Right lung (tissue), 10 donors: ENCODE results near the gene P2RY6. TPM values are rescaled to one million over a fixed set of nuclear protein-coding genes. Genes with fewer than 3 reads are reported as not detected.
"Not testable (repeated sequence)": the region's sequence is repeated elsewhere in the genome, so short reads cannot be mapped to it uniquely, and the experiment has no call there.

ENCODE experiments used
- DNase-seq, 2 donors: peaks; one replicate each; pipeline ENCODE4 v3.0.0-alpha.2; 2013
- long read RNA-seq, 8 donors: transcript quantifications; one replicate each; lab custom pipeline, GENCODE V29; 2026
- polyA plus RNA-seq, 5 donors: library from polyadenylated mRNA; unstranded; fragments of 120-200 nt; gene quantifications; one replicate each; pipeline versions ENCODE4 v1.2.1 to v1.2.3, GENCODE V29; 2013; ENCODE audit warnings: inconsistent platforms in 1 of 5, low replicate concordance in 1 of 5; ENCODE audit not compliant: insufficient read length in 5 of 5, insufficient read depth in 1 of 5

P2RY6 gene, protein sequence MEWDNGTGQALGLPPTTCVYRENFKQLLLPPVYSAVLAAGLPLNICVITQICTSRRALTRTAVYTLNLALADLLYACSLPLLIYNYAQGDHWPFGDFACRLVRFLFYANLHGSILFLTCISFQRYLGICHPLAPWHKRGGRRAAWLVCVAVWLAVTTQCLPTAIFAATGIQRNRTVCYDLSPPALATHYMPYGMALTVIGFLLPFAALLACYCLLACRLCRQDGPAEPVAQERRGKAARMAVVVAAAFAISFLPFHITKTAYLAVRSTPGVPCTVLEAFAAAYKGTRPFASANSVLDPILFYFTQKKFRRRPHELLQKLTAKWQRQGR
- 1 to 10 TPM; 1.2 to 2.7 (median 1.8) TPM for polyA plus RNA-seq
- long read RNA-seq, donor 1, partial matches to known transcripts: 0 of 4 reads
- long read RNA-seq, donor 1, other reads (novel, unspliced or antisense): 0 of 4 reads
- long read RNA-seq, donor 2: 0 reads
- long read RNA-seq, donor 3, partial matches to known transcripts: 0 of 3 reads
- long read RNA-seq, donor 3, other reads (novel, unspliced or antisense): 0 of 3 reads
- long read RNA-seq, donor 4, partial matches to known transcripts: 0 of 2 reads
- long read RNA-seq, donor 4, other reads (novel, unspliced or antisense): 0 of 2 reads
- long read RNA-seq, donor 5, partial matches to known transcripts: 0 of 4 reads
- long read RNA-seq, donor 5, other reads (novel, unspliced or antisense): 0 of 4 reads
- long read RNA-seq, donor 6: 0 reads
- long read RNA-seq, donor 7: 0 reads
- long read RNA-seq, donor 8, partial matches to known transcripts: 0 of 1 reads
- long read RNA-seq, donor 8, other reads (novel, unspliced or antisense): 0 of 1 reads

DNA sequence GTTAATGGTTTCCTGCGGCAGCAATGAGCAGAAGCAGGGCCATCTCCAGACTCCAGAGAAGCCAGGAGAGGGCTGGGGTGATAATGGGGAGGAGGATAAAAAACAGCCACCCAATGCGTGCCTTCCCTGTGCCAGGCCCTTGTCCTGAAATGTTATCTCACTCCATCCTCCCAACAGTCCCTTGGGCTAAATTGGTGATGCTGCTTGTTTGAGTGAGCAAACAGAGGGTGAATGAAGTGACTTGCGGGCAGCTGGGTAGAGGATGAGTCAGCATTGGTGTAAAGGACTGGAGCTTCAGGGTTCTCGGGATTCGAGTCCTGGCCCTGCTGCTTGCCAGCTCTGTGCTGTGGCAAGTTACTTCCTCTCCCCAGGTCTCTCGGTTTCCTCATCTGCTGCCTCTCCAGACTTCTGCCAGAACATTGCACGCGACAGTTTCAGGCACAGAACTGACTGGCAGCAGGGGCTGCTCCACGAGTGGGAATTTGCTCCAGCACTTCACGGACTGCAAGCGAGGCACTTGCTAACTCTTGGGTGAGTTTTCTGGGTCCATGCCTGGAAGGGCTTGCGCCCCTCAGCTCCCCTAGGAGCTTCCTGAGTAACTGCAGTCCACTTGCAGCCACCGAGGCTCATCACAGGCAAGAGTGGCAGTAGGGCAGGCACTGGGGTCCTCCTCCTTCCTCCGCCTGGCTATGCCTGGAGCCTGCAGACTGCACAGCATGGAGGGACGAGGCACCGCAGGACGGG lies at the start of gene P2RY6:
TSS of gene P2RY6 (plus strand) at position 403 of the 744 bp plus-strand sequence. CDS start 24,181 bp downstream, outside the sequence.
- no peak for DNase-seq

DNA sequence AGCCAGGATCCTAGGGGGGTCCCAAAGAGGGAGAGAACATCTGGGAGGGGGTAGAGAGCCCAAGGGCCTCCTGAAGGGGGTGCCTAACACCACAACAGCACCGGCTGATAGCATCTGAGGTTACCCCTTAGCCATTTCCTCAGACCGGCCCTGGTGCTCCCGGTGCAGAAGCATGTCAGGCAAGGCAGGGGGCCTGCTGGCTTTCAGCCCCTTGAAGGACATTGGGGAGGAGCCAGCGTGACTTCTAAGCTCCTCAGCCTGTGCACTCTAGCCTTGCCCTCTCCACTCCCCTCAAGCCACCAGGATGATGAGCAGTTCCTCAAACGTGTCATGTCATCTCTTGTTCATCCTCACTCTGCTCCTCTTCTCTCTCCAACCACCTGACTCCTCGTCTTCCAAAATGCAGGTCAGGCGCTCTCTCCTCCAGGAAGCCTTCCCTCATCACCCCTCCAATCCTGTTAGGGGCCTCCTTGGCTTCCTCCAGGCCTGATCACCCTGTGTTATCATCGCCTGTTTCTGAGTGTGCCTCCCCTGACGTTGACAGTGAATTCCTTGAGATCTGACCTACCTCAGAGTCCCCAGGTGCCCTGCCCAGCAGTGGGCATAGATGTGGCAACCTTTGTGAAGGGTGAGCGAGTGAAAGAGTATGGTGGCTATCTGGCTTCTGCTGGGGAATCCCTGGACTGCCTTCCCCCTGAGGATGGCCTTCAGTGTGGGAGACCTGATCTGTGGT lies 48.0 kb upstream of the P2RY6 start:
- DNase-seq: no peak

DNA sequence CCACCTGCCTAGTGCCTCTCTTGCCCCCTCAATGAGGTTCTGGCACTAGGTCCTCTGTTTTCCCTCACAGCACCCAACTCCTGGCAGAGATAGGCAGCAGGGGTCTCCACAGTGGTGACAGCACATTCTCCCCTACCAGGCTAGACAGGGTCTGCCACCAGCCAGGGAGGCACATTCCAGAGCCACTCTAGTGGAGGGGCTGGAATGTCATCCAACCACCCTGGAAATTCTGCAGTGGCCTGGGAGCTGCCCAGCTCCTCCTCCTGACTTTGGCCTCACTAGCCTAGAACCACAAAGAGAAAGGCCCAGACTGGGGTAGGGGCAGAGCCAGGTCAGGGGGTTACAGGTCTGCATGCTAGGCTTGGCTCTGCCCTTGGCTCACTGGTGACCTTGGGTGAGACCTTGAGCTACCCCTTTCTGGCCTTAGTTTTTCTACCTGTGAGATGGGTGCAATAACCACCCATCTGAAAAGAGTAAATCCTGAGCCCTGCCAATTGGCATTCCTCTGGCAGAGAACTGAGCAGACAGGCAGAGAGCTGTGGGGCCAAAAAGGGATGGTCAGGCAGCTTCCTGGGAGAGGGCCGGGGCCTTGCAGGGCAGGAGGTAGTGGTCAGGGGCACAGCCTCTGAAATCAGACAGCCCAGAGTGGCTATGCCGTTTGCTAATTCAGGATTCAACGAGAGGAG lies 47.0 kb upstream of the P2RY6 start:
- no peak for DNase-seq

DNA sequence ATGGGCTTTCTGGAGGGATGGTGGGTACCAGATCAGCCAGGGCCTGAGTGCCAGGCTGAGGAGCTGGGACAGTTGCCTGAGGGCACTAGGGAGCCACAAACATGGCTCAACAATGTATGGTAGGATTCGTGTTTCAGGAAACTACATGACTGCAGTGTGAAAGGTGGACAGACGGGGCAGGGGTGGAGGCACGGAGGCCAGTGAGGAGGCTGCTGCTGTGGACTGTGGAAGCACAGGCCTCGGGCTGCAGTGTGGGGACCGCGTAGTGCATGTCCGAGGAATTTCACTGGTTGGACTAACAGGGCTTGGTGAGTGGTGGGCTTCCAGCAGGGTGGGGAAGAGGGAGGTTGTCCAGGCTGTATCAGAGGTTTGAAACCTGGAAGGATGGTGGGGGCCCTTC lies 46.3 kb upstream of the P2RY6 start:
- no peak for DNase-seq

DNA sequence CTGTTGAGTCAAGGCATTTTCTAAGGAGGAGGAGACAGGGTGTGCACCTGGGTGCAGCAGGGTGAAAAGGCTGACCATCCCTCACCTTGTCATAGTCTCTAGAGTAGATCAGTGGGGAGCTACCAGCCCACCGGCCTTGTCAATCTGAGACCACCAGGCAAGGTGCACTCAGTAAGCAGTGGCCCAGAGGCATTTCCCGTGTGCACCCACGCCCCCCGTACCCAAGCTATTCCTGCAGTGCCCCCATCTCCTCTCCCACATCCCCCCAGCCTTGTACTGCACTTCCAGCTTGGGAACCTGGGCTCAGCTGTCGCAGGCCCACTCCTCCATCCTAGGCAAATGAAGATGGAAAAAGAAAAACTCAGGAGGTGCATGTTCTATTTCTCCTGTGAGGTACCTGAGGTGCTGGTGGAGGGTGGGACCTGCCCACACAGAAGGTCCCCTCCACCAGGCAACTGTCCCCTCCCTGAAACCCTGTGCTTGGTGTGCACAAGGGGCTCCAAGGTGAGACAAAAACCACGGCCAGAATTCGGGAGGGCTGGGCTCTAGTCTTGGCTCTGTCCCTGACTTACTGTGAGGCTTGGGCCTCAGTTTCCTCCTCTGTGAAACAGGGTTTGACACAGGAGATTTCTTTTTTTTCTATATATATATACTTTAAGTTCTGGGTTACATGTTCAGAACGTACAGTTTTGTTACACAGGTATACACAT lies 45.7 kb upstream of the P2RY6 start:
- no peak for DNase-seq

DNA sequence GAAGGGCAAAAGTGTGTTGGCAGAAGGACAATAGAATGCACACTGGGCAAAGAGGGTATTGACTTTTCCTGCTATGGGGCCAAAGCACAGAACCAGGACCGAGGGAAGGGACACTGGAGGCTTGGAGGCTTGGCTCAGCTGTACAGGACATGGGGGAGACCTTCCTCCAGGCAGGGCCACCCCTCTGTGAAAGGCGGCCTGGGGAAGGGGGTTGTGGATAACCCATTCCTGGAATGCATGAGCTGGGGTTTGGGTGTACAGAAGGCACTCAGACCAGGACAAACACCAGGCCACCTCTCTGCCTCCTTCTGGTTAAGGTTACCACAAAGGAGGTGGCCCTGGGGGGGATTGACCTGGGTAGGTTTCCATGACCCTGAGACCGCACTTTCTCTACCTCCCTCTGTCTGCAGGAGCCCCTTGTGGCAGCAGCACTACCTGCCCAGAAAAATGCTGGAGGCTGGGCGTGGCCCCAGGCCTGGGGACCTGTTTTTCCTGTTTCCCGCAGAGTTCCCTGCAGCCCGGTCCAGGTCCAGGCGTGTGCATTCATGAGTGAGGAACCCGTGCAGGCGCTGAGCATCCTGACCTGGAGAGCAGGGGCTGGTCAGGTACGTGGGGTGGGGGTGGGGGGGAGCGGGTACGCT lies 44.4 kb upstream of the P2RY6 start:
- peak; percentile 55 to 64 for DNase-seq

DNA sequence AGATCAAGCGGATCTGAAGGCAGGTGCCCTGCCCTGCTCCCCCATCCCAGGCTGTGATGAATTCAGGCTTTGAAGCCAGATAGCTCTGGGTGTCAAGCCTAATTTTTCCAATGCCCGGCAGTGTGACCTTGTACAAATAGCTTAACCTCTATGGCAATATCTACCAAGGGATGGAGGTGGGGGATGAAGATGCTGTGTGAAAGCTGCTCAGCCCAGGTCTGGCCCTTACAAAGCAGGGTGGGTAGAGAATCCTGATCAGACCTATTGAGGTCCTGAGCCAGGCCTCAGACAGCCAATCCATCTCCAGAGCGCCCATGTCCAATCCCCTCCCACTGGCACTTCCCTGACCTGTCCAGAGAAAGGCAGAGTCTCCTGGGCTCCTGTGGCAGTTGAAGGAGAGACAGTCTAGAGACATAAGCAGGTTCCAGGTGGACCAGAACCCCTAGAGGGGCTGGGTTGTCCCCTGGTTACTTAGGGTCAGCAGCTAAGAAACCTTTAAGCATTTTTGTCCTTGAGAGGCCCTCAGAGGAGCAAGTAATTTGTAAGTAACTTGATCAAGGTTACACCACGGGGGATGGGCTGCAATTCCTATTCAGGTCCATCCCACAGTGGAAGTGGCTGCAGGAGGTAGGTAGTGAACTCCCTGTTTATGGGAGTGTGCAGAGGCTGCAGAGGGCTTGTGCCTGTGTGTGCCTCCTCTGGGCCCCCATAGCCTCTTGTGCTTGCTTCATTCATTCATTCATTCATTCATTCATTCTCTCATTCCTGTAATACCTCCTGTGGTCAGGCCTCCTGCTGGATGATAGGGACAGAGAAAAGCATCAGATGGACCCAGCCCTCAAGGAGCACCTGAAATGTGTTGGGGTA lies 43.6 kb upstream of the P2RY6 start:
- no peak for DNase-seq

DNA sequence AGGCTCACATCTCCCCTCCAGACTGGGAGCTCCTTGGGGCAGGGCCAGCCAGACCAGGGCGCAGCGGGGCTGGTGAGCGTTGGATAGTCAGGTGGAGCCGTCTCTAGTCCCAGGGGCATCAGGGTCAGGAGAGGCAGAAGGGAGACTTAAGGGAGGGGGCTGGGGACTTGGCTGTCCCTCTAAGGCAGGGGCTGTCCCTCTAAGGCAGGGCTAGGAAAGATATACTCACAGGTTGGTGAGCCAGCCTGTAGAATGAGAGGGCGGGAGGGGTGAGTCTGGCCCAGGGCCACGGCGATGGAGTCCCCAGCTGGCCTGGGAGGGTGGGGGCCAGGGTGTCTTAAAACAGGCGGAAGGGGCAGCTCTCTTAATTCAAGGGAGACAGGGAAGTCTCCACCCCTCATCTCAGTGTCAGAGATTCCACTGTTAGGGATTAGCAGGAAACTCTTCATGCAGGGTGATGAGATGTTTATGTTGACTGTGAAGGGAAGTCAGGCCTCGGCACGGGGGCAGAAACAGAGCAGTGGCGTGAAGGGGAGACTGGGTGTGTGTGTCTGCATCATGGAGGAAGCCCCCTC lies 42.7 kb upstream of the P2RY6 start:
- peak in 1 of 2 donors; percentile 30 for DNase-seq

DNA sequence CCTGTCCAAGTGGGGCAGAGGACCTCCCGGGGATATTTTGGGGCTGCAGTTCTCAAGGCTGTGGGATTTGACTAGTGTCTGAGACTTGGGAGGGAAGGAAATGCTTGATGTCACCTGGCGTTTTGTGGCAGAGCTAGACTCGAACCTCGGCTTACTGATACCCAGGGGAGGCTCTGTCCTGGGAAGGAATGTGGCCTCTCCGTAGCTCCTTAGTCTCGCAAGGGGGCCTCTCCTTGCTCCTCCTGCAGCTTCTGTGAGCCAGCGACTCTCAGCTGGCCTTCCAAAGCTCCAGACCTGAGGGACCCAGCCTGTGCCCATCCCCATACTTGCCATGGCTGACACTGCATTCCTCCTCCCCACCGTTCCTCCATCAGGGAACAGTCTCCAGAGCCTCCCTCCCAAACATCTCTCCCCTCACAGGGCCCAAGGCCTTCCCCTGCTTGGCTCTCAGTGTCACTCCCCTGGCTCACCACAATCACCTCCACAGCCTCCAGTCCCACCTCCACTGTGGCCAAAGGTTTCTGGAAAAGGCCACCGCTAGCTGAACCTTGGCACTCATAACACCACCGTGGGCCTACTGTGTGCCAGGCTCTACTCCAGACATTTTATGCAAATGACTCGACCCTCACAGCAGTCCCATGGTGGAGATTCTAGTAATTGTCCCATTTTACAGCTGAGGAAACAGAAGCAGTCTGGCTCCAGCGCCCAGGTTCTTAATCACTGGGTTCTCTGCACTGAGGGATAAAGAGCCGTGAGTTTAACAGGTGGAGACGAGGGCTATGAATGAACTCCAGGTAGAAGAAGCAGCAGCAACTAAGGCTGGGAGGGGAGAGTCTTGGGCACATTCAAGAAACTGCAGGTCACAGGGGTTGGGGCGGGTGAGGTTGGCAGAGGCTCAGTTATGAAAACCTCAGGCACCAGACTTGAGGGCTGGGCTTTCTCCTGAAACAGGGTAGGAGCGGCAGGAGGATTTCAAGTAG lies 42.0 kb upstream of the P2RY6 start:
- DNase-seq: no peak

DNA sequence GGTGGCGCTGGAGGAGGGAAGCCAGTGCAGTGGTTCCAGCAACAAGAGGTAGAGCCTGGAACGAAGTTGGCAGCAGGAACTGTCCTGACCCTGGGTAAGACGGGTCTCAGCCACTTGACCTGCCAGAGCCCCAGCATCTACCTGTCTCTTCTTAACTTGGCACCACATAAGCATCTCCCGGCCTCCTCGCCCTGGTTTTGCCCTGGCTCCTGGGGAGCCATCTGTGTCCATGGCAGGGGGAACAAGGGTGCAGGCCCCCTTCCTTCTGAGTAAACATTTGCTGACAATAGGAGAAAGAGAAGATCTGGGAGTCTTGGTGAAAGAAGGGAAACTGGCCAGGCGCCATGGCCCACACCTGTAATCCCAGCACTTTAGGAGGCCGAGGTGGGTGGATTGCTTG lies 41.2 kb upstream of the P2RY6 start:
- DNase-seq: no peak

DNA sequence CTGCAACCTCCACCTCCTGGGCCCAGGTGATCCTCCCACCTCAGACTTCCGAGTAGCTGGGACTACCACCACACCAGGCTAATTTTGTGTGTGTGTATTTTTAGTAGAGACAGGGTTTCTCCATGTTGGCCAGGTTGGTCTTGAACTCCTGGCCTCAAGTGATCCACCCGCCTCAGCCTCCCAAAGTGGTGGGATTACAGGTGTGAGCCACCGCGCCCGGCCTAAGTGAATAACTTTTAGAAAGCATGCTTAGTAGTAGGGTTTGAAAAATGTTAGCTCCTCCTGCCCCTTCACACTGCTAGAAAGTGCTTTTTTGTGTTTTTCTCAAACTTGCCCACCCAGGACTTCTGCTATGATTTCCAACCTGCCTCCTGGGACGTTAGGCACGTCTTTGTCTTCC lies 39.7 kb upstream of the P2RY6 start:
- not testable (repeated sequence) for DNase-seq

DNA sequence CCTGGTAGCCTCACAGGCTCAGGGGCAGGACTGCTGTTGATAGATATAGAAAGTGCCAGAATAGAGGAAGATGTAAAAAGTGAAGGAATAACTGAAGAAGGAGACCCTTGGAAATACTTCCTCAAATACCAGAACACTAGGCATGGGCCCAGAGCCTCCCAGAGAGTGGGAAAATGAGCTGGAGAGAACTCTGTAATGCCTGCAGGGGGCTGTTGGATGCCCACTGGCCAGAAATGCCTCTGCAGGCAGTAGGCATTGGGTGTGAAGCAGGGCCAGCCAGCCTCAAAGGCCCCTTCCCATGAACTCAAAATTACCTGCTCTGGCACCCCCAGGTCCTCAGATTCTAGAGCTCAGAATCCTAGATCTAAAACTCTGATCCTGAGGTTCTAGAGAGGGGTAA lies 38.9 kb upstream of the P2RY6 start:
- DNase-seq: no peak

DNA sequence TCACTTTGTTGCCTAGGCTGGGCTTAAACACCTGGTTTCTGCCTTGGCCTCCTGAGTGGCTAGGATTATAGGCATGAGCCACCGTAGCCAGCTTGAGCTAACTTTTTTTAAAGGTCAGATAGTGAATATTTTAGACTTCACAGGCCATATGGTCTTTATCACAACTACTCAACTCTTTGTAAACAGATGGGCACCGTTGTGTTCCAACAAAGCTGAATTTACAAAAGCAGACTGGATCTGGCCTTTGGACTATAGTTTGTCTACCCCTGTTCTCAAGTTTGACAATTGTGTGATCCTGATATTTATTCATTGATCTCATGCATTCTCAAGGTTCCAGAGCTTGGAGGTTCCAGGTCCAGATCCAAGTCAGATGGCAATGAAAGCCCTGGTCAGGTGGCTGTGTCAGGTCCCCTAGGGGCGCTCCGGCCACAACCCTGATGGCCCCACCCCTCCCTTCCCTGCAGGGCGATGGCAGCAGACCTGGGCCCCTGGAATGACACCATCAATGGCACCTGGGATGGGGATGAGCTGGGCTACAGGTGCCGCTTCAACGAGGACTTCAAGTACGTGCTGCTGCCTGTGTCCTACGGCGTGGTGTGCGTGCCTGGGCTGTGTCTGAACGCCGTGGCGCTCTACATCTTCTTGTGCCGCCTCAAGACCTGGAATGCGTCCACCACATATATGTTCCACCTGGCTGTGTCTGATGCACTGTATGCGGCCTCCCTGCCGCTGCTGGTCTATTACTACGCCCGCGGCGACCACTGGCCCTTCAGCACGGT lies 38.3 kb upstream of the P2RY6 start:
- peak in 1 of 2 donors; percentile 58 for DNase-seq

DNA sequence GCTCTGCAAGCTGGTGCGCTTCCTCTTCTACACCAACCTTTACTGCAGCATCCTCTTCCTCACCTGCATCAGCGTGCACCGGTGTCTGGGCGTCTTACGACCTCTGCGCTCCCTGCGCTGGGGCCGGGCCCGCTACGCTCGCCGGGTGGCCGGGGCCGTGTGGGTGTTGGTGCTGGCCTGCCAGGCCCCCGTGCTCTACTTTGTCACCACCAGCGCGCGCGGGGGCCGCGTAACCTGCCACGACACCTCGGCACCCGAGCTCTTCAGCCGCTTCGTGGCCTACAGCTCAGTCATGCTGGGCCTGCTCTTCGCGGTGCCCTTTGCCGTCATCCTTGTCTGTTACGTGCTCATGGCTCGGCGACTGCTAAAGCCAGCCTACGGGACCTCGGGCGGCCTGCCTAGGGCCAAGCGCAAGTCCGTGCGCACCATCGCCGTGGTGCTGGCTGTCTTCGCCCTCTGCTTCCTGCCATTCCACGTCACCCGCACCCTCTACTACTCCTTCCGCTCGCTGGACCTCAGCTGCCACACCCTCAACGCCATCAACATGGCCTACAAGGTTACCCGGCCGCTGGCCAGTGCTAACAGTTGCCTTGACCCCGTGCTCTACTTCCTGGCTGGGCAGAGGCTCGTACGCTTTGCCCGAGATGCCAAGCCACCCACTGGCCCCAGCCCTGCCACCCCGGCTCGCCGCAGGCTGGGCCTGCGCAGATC lies 37.5 kb upstream of the P2RY6 start:
- no peak for DNase-seq

DNA sequence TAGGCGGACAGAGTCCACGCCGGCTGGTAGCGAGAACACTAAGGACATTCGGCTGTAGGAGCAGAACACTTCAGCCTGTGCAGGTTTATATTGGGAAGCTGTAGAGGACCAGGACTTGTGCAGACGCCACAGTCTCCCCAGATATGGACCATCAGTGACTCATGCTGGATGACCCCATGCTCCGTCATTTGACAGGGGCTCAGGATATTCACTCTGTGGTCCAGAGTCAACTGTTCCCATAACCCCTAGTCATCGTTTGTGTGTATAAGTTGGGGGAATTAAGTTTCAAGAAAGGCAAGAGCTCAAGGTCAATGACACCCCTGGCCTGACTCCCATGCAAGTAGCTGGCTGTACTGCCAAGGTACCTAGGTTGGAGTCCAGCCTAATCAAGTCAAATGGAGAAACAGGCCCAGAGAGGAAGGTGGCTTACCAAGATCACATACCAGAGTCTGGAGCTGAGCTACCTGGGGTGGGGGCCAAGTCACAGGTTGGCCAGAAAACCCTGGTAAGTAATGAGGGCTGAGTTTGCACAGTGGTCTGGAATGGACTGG lies 36.8 kb upstream of the P2RY6 start:
- DNase-seq: no peak
